KMS-11 (cell line): ENCODE data around the gene NFX1.

Experiments
- H2AFZ ChIP-seq: fragments of 200-600 bp; sonication (generic); 2 replicates; pipeline ENCODE4 v1.6.1; 2016; ENCODE audit warnings: antibody characterized with exemption, mixed run types, low read depth
- H3K27ac ChIP-seq: fragments of 200-600 bp; sonication (generic); 2 replicates; pipeline ENCODE4 v1.6.1; 2016; ENCODE audit warnings: mild to moderate bottlenecking, mixed run types
- H3K27me3 ChIP-seq: fragments of 200-600 bp; sonication (generic); 2 replicates; pipeline ENCODE4 v1.6.1; 2017; ENCODE audit warnings: mild to moderate bottlenecking, low read depth, mixed run types, moderate library complexity; ENCODE audit not compliant: insufficient read depth
- H3K36me3 ChIP-seq: fragments of 200-600 bp; sonication (generic); 2 replicates; pipeline ENCODE4 v1.6.1; 2017; ENCODE audit warnings: mild to moderate bottlenecking, mixed run types; ENCODE audit not compliant: insufficient read depth
- H3K4me1 ChIP-seq: fragments of 200-600 bp; sonication (generic); 2 replicates; pipeline ENCODE4 v1.6.1; 2016; ENCODE audit warnings: mild to moderate bottlenecking, low read depth, mixed run types; ENCODE audit not compliant: poor library complexity, severe bottlenecking
- H3K4me2 ChIP-seq: fragments of 200-600 bp; sonication (generic); 2 replicates; pipeline ENCODE4 v1.7.0; 2016; ENCODE audit warnings: mild to moderate bottlenecking, mixed run types
- H3K4me3 ChIP-seq: fragments of 200-600 bp; sonication (generic); IDR thresholded peaks from 2 replicates; pipeline ENCODE4 v1.6.1; 2017; ENCODE audit warnings: low read depth, low read length, mixed read lengths; ENCODE audit not compliant: insufficient read depth
- H3K79me2 ChIP-seq: fragments of 200-600 bp; sonication (generic); 2 replicates; pipeline ENCODE4 v1.6.1; 2016; ENCODE audit warnings: low read depth, mixed run types; ENCODE audit not compliant: insufficient read depth
- H3K9ac ChIP-seq: fragments of 200-600 bp; sonication (generic); 2 replicates; pipeline ENCODE4 v1.6.1; 2016; ENCODE audit warnings: mild to moderate bottlenecking, mixed run types
- H4K20me1 ChIP-seq: fragments of 200-600 bp; sonication (generic); 2 replicates; pipeline ENCODE4 v1.6.1; 2016; ENCODE audit warnings: mild to moderate bottlenecking, mixed run types; ENCODE audit not compliant: insufficient read depth
- CTCF ChIP-seq: fragments of 200-600 bp; sonication (generic); conservative IDR thresholded peaks from 2 replicates; pipeline ENCODE4 v1.6.1; 2017; ENCODE audit warnings: low read depth, mild to moderate bottlenecking, antibody characterized with exemption, low read length, moderate library complexity, mixed read lengths

The NFX1 gene

GRCh38 chr9:33306037-33306436 lies 15.7 kb downstream of the NFX1 start:
- H3K36me3 ChIP-seq, result peaks cover 28% of the 10 kb centered on the region; the same call in 1 of the 2 replicates
- peaks cover 34% of the 10 kb centered on the region for H3K4me1 ChIP-seq
- no peak overlapping the region for H3K4me3 ChIP-seq
- no peak overlapping the region for H3K9ac ChIP-seq
- no peaks in the 10 kb centered on the region for H4K20me1 ChIP-seq
- peaks cover 6% of the 10 kb centered on the region; the same call in 1 of the 2 replicates for H3K79me2 ChIP-seq
- no peak overlapping the region for H2AFZ ChIP-seq
- H3K27ac ChIP-seq, result no peak overlapping the region
- no peak overlapping the region for H3K4me2 ChIP-seq
- TF ChIP-seq CTCF, result no peak
- H3K27me3 ChIP-seq, result no peaks in the 10 kb centered on the region

- peaks cover 31% of the 10 kb centered on the region; the same call in 1 of the 2 replicates for H3K36me3 ChIP-seq
Measured at GRCh38 chr9:33307067-33307466, 16.8 kb downstream of the NFX1 start.

GRCh38 chr9:33309903-33310302 lies 19.6 kb downstream of the NFX1 start:
- peaks cover 23% of the 10 kb centered on the region for H3K4me1 ChIP-seq
- no peak overlapping the region for H3K4me2 ChIP-seq
- no peaks in the 10 kb centered on the region for H3K27me3 ChIP-seq
- H3K27ac ChIP-seq, result no peak overlapping the region
- no peak for TF ChIP-seq CTCF
- H3K36me3 ChIP-seq, result peaks cover 18% of the 10 kb centered on the region; the same call in 1 of the 2 replicates
- no peak overlapping the region for H3K4me3 ChIP-seq
- no peak overlapping the region for H3K9ac ChIP-seq
- H3K79me2 ChIP-seq, result no peaks in the 10 kb centered on the region
- no peak overlapping the region for H2AFZ ChIP-seq
- no peaks in the 10 kb centered on the region for H4K20me1 ChIP-seq

More at GRCh38 chr9:33307067-33307466, 16.8 kb downstream of the NFX1 start:
- Histone ChIP-seq H3K4me2 (no peak overlapping the region), H3K27me3 (no peaks in the 10 kb centered on the region), H3K4me3 (no peak overlapping the region), H3K9ac (no peak overlapping the region), H2AFZ (no peak overlapping the region), H3K79me2 (0 out of 2 replicates have a peak, but pooled peaks cover 4% of the 10 kb centered on the region), H3K4me1 (peaks cover 34% of the 10 kb centered on the region), H3K27ac (no peak overlapping the region), H4K20me1 (no peaks in the 10 kb centered on the region)
- no peak for TF ChIP-seq CTCF

GRCh38 chr9:33310748-33311147 lies 20.4 kb downstream of the NFX1 start:
- TF ChIP-seq CTCF, result no peak
- Histone ChIP-seq H4K20me1 (no peaks in the 10 kb centered on the region), H3K27ac (peak overlapping the region; percentile 5; the same call in 1 of the 2 replicates), H3K4me2 (no peak overlapping the region), H3K9ac (no peak overlapping the region), H3K4me1 (peaks cover 23% of the 10 kb centered on the region), H3K79me2 (no peaks in the 10 kb centered on the region), H3K27me3 (no peaks in the 10 kb centered on the region), H3K36me3 (peaks cover 18% of the 10 kb centered on the region; the same call in 1 of the 2 replicates), H3K4me3 (no peak overlapping the region), H2AFZ (no peak overlapping the region)
